Hindlimb muscle (tissue), 1 donor: ENCODE data around the gene GBF1. TPM values are rescaled to one million over a fixed set of nuclear protein-coding genes. Genes with fewer than 3 reads are reported as not detected.
"Not testable (repeated sequence)": the region's sequence is repeated elsewhere in the genome, so short reads cannot be mapped to it uniquely, and the experiment has no call there.

Experiments
- DNase-seq: peaks from one replicate; pipeline ENCODE4 v3.0.0-alpha.2; 2013
- polyA plus RNA-seq: library from polyadenylated mRNA; unstranded; fragments of 120-200 nt; gene quantifications from one replicate; pipeline ENCODE4 v1.2.1, GENCODE V29; 2013; ENCODE audit not compliant: insufficient read length

GBF1 gene, protein sequence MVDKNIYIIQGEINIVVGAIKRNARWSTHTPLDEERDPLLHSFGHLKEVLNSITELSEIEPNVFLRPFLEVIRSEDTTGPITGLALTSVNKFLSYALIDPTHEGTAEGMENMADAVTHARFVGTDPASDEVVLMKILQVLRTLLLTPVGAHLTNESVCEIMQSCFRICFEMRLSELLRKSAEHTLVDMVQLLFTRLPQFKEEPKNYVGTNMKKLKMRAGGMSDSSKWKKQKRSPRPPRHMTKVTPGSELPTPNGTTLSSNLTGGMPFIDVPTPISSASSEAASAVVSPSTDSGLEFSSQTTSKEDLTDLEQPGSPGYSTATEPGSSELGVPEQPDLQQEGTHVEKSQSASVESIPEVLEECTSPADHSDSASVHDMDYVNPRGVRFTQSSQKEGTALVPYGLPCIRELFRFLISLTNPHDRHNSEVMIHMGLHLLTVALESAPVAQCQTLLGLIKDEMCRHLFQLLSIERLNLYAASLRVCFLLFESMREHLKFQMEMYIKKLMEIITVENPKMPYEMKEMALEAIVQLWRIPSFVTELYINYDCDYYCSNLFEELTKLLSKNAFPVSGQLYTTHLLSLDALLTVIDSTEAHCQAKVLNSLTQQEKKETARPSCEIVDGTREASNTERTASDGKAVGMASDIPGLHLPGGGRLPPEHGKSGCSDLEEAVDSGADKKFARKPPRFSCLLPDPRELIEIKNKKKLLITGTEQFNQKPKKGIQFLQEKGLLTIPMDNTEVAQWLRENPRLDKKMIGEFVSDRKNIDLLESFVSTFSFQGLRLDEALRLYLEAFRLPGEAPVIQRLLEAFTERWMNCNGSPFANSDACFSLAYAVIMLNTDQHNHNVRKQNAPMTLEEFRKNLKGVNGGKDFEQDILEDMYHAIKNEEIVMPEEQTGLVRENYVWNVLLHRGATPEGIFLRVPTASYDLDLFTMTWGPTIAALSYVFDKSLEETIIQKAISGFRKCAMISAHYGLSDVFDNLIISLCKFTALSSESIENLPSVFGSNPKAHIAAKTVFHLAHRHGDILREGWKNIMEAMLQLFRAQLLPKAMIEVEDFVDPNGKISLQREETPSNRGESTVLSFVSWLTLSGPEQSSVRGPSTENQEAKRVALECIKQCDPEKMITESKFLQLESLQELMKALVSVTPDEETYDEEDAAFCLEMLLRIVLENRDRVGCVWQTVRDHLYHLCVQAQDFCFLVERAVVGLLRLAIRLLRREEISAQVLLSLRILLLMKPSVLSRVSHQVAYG (N-terminal part only)
- polyA plus RNA-seq = 56.2 TPM

DNA sequence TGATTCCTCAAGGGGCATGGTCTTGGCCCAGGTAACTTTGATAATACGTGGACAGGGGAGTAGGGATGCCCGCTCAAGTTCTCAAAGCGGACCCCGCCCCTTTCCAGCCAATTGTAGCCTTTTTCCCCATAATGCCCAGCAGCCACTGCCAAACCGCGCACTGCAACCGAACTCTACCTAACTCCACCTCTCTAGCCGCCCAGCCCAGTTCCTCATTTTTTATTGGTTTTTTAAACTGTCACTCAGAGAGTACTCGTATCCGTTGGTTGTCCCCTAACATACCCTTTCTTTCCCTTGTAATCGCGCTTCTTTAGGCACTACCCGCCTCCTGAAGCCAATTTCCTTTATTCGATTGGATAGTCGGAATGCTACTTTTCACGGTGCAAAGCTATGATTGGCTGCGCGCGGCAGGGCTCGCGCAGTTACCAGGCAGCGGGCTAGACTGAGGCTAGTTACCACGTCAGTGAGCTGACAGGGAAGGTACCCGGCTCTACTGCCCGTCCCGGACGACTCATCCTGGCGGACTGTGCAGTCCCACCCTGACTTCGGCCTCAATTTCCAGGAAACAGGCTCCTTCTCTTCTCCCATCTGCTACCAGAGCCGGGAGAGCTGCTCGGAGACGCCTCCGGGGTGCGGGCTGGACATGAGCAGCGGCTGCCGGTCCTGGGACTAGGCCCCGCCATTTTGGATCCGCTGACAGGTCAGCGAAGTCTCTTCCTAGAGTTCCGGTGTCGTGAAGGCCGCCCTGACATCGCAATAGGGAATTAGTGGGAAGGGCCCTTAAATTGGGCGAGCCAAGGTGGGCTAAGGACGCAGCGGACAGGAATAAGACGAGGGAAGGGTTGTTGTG is at the start of gene GBF1:
Gene GBF1 (plus strand): TSS at position 451 of the 850 bp plus-strand sequence. CDS start 13,407 bp downstream, outside the sequence.
- DNase-seq = peak; percentile 96

DNA sequence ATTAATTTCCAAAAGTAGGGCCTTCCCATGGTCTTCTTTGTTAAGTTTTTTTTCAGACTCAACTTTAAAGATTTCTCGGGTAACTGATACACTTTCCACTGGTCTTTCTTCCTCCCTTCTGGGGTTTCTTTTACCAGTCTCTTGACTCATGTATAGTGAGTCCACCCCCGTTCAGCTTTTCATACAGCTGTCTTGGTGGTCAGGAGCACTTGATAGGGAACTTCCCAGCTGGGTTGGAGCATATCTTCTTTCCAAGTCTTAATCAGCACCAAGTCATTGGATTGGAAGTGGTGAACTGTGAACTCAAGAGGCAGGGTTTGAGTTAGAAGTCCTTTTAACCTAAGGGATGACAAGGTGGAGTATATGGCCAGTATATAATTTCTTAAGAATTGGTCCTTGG is 48.4 kb upstream of the GBF1 start:
- DNase-seq = no peak

DNA sequence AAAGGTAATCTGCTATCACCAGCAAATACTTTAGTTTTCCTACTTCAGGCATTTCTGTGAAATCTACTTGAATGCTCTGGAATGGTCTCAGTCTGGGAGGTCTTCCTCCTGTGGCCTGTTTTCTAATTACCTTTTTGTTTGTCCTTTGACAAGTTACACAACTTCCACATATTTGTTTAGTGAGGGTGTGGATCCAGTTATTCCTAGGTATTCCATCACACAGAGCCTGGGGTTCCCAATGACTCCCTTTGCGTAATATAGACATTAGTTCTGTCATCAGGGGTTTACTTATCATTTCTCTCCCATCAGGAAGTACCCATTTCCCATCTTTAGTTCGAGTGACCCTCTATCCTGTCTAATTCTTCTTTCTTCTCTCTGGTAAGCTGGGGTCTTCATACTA is 47.3 kb upstream of the GBF1 start:
- DNase-seq = no peak

- no peak for DNase-seq
Observed at GRCh38 chr10:102200751-102201640, 44.3 kb upstream of the GBF1 start.

GRCh38 chr10:102202386-102202785 is 42.9 kb upstream of the GBF1 start:
- no peak for DNase-seq

- DNase-seq = no peak
Observed at GRCh38 chr10:102208311-102209035, 36.9 kb upstream of the GBF1 start.

DNA sequence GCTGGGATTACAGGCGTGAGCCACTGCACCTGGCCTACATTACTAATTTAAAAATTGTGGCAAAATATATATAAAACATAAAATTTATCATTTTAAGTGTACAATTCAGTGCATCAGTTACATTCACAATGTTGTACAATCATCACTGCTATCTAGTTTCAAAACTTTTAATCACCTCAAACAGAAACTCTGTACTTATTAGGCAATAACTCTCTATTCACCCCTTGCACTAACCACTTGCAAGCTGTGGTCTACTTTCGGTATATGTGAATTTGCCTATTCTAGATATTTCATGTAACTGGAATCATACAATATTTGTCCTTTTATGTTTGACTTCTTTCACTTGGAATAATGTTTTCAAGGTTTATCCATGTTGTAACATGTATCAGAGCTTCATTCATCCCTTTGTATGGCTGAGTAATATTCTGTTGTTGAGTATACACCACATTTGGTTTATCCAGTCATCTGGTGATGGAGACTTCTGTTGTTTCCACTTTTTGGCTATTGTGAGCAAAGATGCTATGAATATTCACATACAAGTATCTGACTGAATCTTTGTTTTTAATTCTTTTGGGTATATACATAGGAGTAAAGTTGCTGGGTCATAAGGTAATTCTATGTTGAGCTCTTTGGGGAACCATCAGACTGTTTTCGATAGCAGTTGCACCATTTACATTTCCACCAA is 33.6 kb upstream of the GBF1 start:
- no peak for DNase-seq

DNA sequence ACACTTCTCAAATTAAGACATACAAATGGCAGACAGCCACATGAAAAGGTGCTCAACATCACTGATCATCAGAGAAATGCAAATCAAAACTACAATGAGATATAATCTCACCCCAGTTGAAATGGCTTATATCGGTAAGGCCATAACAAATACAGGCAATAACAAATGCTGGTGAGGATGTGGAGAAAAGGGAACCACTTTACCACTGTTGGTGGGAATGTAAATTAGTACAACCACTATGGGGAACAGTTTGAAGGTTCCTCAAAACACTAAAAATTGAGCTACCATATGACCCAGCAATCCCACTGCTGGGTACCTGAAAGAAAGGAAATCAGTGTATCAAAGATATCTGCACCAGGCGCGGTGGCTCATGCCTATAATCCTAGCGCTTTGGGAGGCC is 31.7 kb upstream of the GBF1 start:
- not testable (repeated sequence) for DNase-seq

- no peak for DNase-seq
Observed at GRCh38 chr10:102219370-102219769, 26.0 kb upstream of the GBF1 start.

- no peak for DNase-seq
Observed at GRCh38 chr10:102220612-102221011, 24.7 kb upstream of the GBF1 start.

DNA sequence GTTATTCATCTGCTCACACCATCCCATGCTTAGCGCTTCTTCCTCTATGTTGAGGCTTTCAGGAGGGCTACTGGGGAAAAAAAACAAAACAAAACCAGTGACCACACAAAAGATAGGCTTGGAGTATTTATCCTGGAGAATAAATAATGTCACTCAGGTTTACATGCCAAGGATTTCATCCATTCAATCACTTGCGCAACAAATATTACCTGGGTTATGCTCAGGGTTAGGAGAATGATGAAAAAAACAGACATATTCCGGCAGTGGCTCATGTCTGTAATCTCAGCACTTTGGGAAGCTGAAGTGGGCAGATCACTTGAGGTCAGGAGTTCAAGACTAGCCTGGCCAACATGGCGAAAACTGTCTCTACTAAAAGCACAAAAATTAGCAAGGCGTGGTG is 22.5 kb upstream of the GBF1 start:
- no peak for DNase-seq

GRCh38 chr10:102225646-102226541 is 19.4 kb upstream of the GBF1 start, which contains the start of gene ELOVL3:
TSS of gene ELOVL3 (plus strand) at chr10:102226299. CDS start at chr10:102226549, 250 bp downstream.
- peak; percentile 94 for DNase-seq

DNA sequence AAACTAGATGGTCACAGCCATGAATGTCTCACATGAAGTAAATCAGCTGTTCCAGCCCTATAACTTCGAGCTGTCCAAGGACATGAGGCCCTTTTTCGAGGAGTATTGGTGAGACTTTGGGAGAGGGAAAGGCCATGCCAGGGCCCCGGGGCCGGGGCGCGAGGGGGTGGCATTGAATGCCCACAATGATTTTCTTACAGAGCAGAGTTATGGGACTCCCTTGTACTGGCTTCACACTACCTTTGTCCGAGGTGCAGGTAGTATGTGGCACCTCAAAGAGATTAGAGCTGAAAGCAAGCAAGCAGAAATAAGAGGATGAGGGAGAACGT is 18.8 kb upstream of the GBF1 start:
- DNase-seq = no peak

- DNase-seq = no peak
Observed at GRCh38 chr10:102227050-102227449, 18.3 kb upstream of the GBF1 start.

DNA sequence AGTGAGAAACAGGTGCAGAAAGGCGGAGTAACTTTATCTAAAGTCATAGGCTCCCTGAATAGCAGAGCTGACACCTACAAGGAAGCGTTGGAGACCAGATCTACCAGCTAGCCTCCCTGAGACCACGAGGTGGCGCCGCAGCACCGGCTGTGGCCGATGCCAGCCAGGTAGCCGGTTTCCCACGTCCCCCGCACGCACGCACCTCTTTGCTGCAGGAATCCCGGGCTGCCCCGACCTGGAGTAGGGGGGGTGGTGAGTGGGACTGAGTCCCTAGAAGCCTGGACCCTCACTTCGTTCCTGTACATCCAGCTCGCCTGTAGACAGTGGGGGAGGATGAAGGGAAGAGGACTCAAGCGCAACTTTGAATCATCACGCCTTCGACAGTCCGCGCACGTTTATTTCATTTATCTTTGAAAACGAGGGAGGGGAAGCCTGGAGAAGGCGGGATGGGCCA is 15.5 kb upstream of the GBF1 start:
- DNase-seq = peak; percentile 79

DNA sequence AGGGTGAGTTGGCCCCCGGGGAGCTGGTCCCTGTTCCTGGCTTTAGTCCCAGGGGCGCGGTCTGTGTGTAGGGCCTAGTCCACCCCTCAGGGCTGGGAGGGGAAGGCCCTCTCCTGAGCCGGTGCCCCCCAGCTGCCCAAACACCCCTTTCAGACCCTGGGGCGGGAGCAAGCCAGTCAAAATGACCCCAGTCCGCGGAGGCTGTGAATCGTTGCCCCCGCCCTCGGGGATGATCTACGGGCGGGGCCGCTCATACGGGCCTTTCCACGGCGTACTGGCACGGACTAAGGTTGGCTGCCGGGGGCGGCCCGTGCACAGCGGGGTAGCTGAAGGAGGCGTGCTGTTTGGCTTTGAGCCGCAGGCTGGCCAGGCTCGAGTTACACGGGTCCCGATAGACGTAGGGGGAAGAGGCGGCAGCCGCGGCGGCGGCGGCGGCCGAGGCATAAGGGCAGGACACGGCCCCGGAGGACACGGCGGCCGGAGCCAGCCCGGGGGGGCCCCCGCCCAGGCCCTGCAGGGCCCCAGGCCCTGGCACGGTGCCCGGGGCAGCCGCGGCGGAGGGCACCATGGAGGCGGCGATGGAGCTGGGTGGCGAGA is 15.0 kb upstream of the GBF1 start:
- DNase-seq = peak; percentile 45

DNA sequence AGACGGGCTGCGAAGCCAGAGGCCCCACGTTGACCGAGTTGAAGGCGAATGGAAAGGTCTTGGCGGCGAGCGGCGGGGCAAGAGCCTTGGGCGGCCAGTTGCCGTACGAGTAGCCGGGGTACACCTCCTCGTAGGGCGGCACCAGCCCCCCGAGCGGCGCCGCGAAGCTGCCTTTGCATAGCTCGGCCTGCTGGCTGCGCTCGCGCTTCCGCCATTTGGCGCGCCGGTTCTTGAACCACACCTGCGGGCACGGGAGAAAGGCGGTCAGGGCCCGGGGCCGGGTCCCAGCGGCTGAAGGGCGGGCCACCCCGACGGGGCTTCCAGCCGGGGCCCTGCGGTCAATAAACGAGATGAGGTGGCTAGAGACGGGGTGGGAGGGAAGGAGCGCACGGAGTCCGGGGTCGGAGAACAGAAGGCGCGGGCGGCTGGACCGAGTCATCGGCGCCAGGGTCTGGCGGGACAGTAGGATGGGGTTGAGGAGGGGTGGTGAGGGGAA is 14.4 kb upstream of the GBF1 start:
- DNase-seq = no peak
